Measurements from ENCODE around the gene TEX35.

DNA sequence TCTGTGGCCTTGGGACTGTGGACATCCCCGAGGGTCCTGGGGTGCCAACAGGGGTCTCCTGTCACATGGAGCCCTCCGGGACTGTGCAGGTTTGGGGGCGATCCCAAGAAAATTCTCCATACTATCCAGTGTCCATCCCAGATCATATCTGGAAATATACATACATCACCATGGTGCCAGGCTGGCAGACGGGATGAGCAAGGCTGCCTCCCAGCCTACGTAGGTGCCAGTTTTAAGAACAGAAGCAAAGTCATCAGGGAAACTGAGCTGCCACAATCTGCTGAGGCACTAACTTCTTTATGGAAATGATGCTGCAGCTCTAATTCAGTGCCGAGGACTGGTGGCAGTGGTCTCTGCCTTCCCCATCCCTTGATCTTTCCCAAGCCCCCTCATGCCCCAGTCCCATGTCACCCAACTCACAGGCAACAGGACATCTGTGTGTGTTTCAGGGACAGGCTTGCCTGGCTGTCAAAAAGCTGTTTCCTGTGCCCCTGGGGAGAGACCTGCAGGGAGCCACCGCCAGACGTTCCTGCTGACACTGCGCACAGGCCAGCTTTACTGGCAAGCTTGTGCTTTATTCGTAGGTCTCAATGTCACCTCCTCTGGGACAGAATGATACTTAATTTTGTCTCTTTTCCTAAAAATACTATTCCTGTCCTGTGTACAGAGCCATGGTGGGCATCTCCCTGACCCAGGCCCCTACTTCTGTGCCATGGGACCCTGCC lies 15.5 kb downstream of the TEX35 start:
- TF ChIP-seq EZH2 (IDR thresholded peaks at IDR 0.05; ENCODE audit: insufficient read depth, low read length): no peak
- TF ChIP-seq, protein P1, sequence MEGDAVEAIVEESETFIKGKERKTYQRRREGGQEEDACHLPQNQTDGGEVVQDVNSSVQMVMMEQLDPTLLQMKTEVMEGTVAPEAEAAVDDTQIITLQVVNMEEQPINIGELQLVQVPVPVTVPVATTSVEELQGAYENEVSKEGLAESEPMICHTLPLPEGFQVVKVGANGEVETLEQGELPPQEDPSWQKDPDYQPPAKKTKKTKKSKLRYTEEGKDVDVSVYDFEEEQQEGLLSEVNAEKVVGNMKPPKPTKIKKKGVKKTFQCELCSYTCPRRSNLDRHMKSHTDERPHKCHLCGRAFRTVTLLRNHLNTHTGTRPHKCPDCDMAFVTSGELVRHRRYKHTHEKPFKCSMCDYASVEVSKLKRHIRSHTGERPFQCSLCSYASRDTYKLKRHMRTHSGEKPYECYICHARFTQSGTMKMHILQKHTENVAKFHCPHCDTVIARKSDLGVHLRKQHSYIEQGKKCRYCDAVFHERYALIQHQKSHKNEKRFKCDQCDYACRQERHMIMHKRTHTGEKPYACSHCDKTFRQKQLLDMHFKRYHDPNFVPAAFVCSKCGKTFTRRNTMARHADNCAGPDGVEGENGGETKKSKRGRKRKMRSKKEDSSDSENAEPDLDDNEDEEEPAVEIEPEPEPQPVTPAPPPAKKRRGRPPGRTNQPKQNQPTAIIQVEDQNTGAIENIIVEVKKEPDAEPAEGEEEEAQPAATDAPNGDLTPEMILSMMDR (IDR thresholded peaks at IDR 0.05; ENCODE audit: insufficient read depth, low read depth, low read length): no peak
